NK-92 (cell line): ENCODE results near the gene DENND6B.

Experiments
- DNase-seq: peaks from one replicate; lab custom pipeline; 2025; ENCODE audit not compliant: unreplicated experiment; lab: John Stamatoyannopoulos, UW

Gene DENND6B

DNA sequence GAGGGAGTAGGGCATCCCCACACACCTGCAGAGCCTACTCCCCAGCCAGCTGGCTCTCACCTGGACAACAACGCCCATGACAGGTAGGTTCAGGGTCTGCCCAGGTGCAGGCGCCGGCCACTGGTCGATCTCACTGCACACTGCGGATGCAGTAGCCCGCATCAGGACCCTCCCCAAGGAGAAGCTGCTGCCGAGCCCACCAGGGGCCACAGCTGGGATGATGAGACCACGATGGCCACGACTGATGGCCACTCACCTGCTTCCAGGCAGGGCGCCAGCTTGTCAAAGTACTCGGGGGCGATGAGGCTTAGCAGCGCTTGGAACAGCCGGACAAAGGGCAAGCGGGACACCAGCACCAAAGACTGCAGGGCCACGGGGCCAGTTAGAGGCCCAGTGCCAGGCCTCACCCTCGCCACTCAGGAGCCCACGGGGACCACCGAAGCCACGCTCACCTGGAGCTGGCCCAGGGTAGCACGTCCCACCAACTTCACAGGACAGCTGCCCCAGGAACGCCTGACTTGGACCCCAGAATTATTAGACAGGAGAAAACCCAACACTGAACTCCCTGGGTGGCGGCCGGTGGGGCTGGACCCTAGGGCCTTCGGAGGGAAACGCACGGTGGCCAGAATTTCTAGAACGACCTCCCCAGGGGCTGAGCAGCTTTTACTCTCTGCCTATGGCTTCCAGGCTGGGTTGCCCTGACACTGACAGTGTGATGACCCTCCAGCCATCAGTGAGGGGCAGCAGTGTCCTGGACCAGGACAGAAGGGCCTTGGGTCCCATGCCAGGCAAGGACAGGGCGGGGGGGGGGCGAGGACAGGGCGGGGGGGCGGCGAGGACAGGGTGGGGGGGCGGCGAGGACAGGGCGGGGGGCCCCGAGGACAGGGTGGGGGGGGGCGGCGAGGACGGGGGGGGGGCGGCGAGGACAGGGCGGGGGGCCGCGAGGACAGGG is 10.4 kb downstream of the DENND6B start:
- DNase-seq, result no peak

GRCh38 chr22:50315289-50316113 is 11.3 kb downstream of the DENND6B start:
- DNase-seq, result no peak

DNA sequence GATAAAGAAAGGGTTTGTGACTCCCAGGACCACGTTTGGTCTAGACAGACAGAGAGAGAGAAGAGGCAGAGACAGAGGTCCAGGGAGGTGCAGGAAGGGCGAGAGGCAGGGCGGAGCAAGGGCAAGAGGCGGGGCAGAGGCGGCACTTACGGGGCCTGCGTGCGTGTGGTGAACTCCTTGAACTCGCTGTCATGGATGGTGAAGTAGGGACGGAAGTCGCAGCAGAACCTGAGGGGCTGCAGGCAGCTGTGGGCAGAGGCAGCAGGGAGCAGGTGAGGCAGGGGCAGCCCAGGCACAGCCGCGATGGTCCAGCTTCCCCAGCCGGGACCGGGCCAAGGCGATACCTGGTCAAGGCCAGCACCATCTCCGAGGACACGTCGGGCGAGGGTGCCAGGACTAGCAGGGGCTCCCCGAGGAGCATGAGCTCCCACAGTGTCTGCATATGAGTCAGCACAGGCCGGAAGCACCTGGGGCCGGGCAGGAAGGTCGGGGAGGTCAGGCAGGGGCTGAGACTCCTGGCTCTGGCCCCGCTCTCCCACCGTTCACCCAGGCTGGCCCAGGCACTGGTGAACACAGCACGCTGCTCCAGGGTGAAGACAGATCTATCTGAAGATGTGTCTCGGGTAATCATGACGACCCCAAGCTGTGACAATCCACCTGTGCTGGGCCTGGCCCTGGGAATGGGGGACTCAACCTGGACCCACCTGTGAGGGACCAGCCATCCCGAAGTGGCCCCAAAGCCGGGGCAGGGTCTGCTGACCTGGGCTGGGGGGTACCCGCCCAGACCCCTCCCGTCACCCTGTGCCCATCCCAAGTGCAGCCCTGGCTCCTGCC is 12.1 kb downstream of the DENND6B start:
- no peak for DNase-seq

DNA sequence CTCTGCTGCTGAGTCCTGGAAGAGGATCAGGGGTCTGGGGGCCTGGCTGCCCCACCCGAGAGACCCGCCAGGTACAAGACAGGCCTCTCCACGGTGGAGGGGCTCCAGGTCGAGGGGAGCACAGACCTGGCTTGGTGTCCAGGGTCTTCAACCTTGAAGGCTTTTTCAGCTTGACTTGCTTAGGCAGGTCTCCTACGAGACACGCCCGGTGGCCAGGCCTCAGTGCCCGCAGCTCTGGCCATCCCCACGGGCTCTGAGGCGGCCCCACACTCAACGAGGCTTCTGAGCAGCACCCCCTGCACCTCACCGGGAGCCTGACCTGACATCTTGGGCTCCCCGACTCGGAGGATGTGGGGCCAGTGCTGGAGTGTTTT is 12.7 kb downstream of the DENND6B start:
- no peak for DNase-seq

GRCh38 chr22:50313600-50313999 is 13.2 kb downstream of the DENND6B start:
- DNase-seq, result no peak

GRCh38 chr22:50313021-50313420 is 13.8 kb downstream of the DENND6B start:
- DNase-seq, result no peak

GRCh38 chr22:50312371-50312770 is 14.4 kb downstream of the DENND6B start:
- DNase-seq, result no peak

- no peak for DNase-seq
Measured at GRCh38 chr22:50311606-50312351, 15.0 kb downstream of the DENND6B start.

DNA sequence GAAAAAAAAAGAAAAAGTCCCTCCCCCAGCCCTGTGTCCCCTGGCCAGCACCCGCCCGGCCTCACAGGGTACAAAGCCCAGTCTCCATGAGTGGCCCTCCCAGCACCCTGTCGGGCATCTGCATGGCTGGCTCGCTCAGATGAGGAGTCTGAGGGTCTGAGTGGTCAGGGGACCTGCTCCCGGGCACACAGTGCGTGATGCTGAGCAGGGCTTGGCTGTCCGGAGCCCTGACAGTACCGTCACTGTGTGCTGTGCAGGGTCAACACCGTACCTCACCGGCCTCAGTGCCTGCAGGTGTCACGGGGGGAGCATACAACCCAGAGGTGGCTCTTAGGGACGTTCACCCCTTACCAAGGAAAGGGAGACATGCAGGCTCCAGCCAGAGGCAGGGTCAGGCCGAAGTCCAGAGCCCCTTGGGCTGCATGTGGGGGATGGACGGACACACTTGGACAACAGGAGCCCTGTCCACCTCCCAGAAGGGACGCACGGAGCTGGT is 15.8 kb downstream of the DENND6B start:
- no peak for DNase-seq

GRCh38 chr22:50310031-50310722 is 16.6 kb downstream of the DENND6B start:
- DNase-seq, result no peak

DNA sequence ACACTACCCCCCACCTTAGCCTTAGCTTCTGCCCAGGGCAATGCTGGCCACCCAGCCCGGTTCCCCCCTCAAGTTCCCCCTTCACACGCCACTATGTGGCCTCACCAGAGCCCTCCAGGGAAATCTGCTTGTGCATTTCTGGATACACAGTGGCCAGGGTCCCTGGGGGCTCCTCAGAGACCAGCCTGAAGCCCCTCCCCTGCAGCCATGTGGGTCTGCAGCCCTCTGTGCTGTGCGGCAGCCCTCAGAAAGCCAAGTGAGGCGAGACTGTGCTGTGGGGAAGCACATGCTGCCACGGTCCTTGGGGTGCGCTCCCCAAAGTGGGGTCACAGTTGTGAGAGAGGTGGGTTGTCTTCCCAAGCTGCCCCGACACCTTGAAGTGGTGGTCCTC is 17.2 kb downstream of the DENND6B start:
- no peak for DNase-seq

GRCh38 chr22:50308986-50309600 is 17.7 kb downstream of the DENND6B start:
- no peak for DNase-seq

DNA sequence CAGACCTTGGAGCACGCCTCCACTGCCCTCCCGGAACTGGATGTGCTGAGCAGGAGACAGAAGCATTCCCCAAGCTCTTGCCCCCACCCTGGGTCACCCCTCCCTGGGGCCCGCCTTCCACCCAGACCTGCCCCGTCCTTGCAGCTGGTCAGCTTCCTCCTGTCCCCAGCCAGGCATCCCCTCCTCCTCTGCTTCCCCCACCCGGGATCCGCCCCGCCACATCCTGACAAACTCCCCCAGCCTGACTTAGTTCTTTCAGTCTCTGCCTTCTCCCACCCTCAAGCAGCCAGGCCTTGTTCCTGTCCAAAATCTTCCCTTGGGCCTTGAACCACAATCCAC is 18.2 kb downstream of the DENND6B start:
- no peak for DNase-seq

DNA sequence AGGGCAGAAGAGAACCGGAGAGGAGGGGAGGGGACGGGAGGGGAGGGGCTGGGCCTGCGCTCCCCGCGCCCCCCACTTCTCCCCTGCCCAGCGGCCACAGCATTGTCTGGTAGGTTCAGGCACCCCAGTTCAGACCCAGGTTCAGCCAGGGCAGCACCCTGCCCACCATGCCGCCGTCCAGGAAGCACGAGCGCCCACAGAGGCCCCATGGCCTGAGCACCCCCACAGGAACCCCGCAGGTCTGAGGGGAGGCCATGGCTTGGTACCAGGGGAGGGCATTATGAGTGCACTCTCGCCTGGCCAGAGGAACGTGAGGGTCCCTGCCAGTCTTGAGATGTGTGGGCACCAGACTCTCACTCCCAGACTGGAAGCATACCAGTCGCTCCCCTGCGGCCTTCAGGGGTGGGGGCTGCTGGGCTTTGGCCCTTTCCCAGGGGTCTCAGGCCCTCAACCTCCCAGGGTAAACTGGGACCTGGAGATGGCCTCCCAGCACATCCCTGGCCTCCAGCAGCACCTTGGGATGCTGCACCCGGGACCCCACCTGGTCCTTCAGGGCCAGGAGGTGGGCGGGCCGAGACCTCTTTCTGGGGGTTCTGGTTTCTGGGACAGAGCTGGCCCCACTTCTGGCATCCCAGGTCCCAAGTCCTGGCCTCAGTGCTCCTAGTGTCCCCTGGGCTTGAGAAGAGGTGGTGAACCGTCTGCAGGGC is 18.8 kb downstream of the DENND6B start:
- DNase-seq, result no peak

DNA sequence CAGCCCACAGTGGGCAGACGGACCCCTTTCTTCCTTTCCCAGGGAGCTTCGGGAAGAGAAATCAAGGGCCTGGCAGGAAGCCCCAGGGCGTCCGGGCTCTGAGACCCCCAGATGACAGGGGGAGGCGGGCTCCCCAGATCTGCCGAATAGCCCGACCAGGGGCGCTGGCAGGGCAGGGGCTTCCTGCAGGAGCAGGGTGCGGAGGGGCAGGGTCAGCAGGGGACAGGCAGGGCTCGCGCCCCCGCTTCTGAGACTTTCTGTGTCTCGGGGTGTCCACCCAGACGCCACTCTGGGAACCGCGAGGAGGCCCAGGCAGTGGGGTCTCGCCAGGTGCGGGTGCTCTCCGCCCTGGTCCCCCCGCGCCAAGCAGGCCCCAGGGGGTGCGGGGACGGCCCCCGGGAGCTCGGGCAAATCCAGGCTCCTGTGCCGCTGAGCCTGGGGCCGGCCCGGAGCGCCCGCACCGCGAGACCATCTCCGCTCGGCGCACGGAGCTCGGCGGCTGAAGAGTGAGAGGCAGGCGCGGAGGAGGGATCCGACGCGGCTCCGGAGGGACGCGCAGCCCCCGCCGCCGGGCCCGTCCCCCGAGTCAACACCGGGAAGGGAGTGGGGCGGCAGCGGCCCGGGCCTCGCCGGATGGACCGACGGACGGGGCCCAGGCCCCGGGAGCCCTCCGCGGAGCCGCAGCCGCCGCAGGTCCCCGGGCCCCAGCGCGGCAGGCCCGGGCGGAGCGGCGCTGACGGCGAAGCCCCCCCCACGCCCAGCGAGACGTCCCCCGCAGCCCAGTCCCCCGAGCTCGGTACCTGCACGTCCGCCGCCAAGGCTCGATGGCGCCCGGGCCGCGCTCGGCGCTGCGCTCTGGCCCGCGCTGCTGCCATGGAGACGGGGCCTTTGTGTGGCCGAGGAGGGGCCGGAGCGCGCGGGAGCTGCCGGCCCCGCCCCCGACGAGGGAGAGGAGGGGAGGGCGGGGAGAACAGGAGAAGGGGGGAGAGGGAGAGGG is 19.8 kb downstream of the DENND6B start, which contains the start of gene PLXNB2:
Gene PLXNB2, minus strand, starts transcription at position 894 of the 997 bp plus-strand sequence. CDS start 17,062 bp downstream, outside the sequence.
- DNase-seq, result no peak

GRCh38 chr22:50305923-50306566 is 20.8 kb downstream of the DENND6B start:
- no peak for DNase-seq

- DNase-seq, result no peak
Measured at GRCh38 chr22:50305393-50305922, 21.4 kb downstream of the DENND6B start.
